HepG2 (cell line): ENCODE data around the gene TOR1AIP1. TPM values are rescaled to one million over a fixed set of nuclear protein-coding genes. Genes with fewer than 3 reads are reported as not detected.
A peak's percentile ranks its signal among the peaks of the same experiment; 100 is the strongest.

ENCODE experiments used
- BORCS8-MEF2B ChIP-seq: sonication (generic); formaldehyde crosslinking; IDR thresholded peaks from 2 replicates; pipeline ENCODE4 v1.8.0; 2022; ENCODE audit warnings: mild to moderate bottlenecking, missing genetic modification reagents
- DMAP1 ChIP-seq: IDR thresholded peaks from 2 replicates; pipeline ENCODE4 v1.6.1; 2016
- FOSL2 ChIP-seq: sonication (generic); formaldehyde crosslinking; IDR thresholded peaks from 2 replicates; pipeline ENCODE4 v1.4.0; 2020; ENCODE audit warnings: missing genetic modification reagents
- HINFP ChIP-seq: sonication (generic); formaldehyde crosslinking; IDR thresholded peaks from 2 replicates; pipeline ENCODE4 v1.4.0; 2020; ENCODE audit warnings: low read depth, mild to moderate bottlenecking, missing genetic modification reagents
- IRF2 ChIP-seq: IDR thresholded peaks from 2 replicates; pipeline ENCODE4 v1.6.1; 2018; ENCODE audit warnings: missing genetic modification reagents, missing compliant biosample characterization
- MATR3 ChIP-seq: sonication (generic); formaldehyde crosslinking; IDR thresholded peaks from 2 replicates; pipeline ENCODE4 v1.4.0; 2020; ENCODE audit warnings: missing genetic modification reagents
- TOE1 ChIP-seq: sonication (generic); formaldehyde crosslinking; IDR thresholded peaks from 2 replicates; pipeline ENCODE4 v1.4.0; 2020; ENCODE audit warnings: mild to moderate bottlenecking, missing genetic modification reagents
- ZBTB26 ChIP-seq: IDR thresholded peaks from 2 replicates; pipeline ENCODE4 v1.6.1; 2016; ENCODE audit warnings: missing compliant biosample characterization, missing genetic modification reagents, borderline replicate concordance
- ZFP37 ChIP-seq: sonication (generic); formaldehyde crosslinking; IDR thresholded peaks from 2 replicates; pipeline ENCODE4 v1.4.0; 2020; ENCODE audit warnings: missing genetic modification reagents, borderline replicate concordance
- ZNF18 ChIP-seq: sonication (generic); formaldehyde crosslinking; IDR thresholded peaks from 2 replicates; pipeline ENCODE4 v1.8.0; 2022; ENCODE audit warnings: mild to moderate bottlenecking, missing genetic modification reagents; ENCODE audit not compliant: insufficient replicate concordance
- ZNF33A ChIP-seq: sonication (generic); formaldehyde crosslinking; IDR thresholded peaks from 2 replicates; pipeline ENCODE4 v1.5.1; 2020; ENCODE audit warnings: missing genetic modification reagents, mild to moderate bottlenecking, moderate library complexity, borderline replicate concordance
- ZNF350 ChIP-seq: sonication (generic); formaldehyde crosslinking; IDR thresholded peaks from 2 replicates; pipeline ENCODE4 v1.4.0; 2020; ENCODE audit warnings: mild to moderate bottlenecking, low read depth, missing genetic modification reagents, borderline replicate concordance
- ZNF549 ChIP-seq: sonication (generic); formaldehyde crosslinking; IDR thresholded peaks from 2 replicates; pipeline ENCODE4 v1.5.0; 2020; ENCODE audit warnings: missing genetic modification reagents
- ZNF556 ChIP-seq: sonication (generic); formaldehyde crosslinking; IDR thresholded peaks from 2 replicates; pipeline ENCODE4 v1.4.0; 2020; ENCODE audit warnings: mild to moderate bottlenecking, missing genetic modification reagents, borderline replicate concordance
- ZNF574 ChIP-seq: sonication (generic); formaldehyde crosslinking; IDR thresholded peaks from 2 replicates; pipeline ENCODE4 v1.4.0; 2020; ENCODE audit warnings: missing genetic modification reagents
- polyA plus RNA-seq, 8 experiments: library from polyadenylated mRNA; depleted of rRNA in 3 of 8; stranded (reverse) in 7 of 8; unstranded in 1 of 8; fragments of >200 nt; fragmentation: Illumina TruSeq in 4 of 8; extraction: Trizol in 4 of 8; gene quantifications; 2 replicates each; pipeline versions ENCODE4 v1.2.1 to v1.2.3, GENCODE V29; 2011 to 2016; ENCODE audit warnings: low read depth in 4 of 8, missing spikeins in 1 of 8, mixed read lengths in 1 of 8; ENCODE audit not compliant: insufficient read depth in 1 of 8
- total RNA-seq, 5 experiments: library from RNA; depleted of rRNA; stranded (reverse); fragments of >200 nt; fragmentation: Illumina TruSeq; extraction: Trizol; gene quantifications; 2 replicates each; pipeline ENCODE4 v1.2.3, GENCODE V29; 2016; ENCODE audit warnings: low read depth in 1 of 5

TOR1AIP1 gene
- total and polyA plus RNA-seq, 2 of the 13 experiments (the other 11 are each of a cell fraction or from before 2014, with no cell fraction given) = 15.6 to 29.0 TPM

DNA sequence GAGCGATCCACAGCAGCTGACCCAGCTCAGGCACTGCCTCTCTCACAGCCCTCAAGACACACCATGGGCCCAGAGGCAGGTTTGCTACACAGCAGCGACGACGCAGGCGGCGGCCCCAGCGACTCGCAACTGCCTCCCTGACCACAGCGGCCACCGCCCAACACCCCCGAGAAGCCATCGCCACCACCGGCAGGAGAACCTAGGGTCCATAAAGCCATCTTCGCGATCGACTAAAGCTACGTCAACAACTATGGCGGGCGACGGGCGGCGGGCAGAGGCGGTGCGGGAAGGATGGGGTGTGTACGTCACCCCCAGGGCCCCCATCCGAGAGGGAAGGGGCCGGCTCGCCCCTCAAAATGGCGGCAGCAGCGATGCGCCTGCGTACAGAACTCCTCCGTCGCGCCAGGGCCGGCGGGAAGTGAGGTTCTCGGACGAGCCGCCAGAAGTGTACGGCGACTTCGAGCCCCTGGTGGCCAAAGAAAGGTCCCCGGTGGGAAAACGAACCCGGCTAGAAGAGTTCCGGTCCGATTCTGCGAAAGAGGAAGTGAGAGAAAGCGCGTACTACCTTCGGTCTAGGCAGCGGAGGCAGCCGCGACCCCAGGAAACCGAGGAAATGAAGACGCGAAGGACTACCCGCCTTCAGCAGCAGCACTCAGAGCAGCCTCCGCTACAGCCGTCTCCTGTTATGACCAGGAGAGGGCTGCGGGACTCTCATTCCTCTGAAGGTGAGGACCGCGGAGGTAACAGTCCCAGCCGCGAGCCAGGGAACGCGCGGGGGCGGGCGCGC lies at the start of gene TOR1AIP1 (continued):
- TF ChIP-seq BORCS8-MEF2B (CRISPR knock-in tag) (peak; percentile 37), TOE1 (peak; percentile 95), ZNF18 (CRISPR knock-in tag) (no peak), ZNF556 (CRISPR knock-in tag) (peak; percentile 69; the same call in 1 of the 2 replicates), ZNF33A (CRISPR knock-in tag) (peak; percentile 97; the same call in 1 of the 2 replicates), ZNF350 (CRISPR knock-in tag) (peak; percentile 96), MATR3 (CRISPR knock-in tag) (no peak), ZNF574 (CRISPR knock-in tag) (peak; percentile 96), HINFP (CRISPR knock-in tag) (no peak), ZNF549 (no peak), FOSL2 (CRISPR knock-in tag) (peak; percentile 69), IRF2 (CRISPR knock-in tag) (peak; percentile 98), DMAP1 (CRISPR knock-in tag) (peak; percentile 97), ZFP37 (CRISPR knock-in tag) (0 out of 2 replicates have a peak, but pooled peaks have one; percentile 46), ZBTB26 (CRISPR knock-in tag) (no peak)
